ENCODE data around the gene LUC7L2. TPM values are rescaled to one million over a fixed set of nuclear protein-coding genes. Genes with fewer than 3 reads are reported as not detected.
A peak's percentile ranks its signal among the peaks of the same experiment; 100 is the strongest.

Gene LUC7L2
- total and polyA plus RNA-seq, 9 of the 15 experiments (the other 6 are each of a cell fraction or from before 2014, with no cell fraction given), result 56.1 to 207 (median 141) TPM

DNA sequence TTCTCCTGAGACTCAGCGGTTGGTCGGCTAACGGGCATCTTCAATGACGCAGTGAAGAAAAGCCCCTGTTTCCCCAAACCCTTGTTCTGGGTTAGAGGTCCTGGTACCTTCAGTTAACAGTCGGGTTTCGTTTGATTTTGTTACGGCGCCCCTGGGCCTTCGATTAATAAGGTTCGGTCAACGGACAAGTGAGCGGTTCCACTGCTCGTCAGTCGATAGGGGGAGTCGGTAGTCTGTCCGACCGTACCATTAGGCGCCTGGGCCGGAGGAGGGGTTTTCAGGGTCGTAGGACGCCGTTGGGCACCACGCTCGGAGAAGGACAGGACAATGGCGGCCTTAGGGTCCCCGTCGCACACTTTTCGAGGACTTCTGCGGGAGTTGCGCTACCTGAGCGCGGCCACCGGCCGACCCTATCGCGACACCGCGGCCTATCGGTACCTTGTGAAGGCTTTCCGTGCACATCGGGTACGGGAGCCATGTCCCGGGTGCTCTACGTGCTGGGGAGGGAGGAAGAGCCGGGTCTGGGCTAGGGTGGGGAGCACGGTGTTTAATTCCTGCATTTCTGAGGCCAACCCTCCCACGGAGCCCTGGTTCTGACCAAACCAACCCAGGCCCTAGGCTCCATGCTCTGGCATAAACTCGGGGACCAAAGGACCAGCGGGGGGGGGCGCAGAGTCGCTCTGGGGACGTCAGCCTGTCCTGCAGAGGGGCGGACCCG is 18.5 kb upstream of the LUC7L2 start, which contains the start of gene FMC1 (continued):
- TF ChIP-seq, protein P1, sequence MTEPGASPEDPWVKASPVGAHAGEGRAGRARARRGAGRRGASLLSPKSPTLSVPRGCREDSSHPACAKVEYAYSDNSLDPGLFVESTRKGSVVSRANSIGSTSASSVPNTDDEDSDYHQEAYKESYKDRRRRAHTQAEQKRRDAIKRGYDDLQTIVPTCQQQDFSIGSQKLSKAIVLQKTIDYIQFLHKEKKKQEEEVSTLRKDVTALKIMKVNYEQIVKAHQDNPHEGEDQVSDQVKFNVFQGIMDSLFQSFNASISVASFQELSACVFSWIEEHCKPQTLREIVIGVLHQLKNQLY (CRISPR knock-in tag; conservative IDR thresholded peaks at IDR 0.05), result peak in 1 of 2 experiments; percentile 93; a peak in 1 of 4 replicates
- TF ChIP-seq PYGO2 (tag; IDR thresholded peaks at IDR 0.05) (0 out of 2 replicates have a peak, but pooled peaks have one; percentile 6), LARP7 (IDR thresholded peaks at IDR 0.05) (no peak; the same call in 1 of the 2 replicates), IFI16 (CRISPR knock-in tag; IDR thresholded peaks at IDR 0.05) (no peak), ZFPM2 (CRISPR knock-in tag; IDR thresholded peaks at IDR 0.05) (peak; percentile 89; the same call in 1 of the 2 replicates), GTF2A2 (tag; IDR thresholded peaks at IDR 0.05) (0 out of 2 replicates have a peak, but pooled peaks have one; percentile 53), MAZ (CRISPR knock-in tag; conservative IDR thresholded peaks at IDR 0.05 in 1 of 2, IDR thresholded peaks at IDR 0.05 in 1 of 2) (peak; percentile 85 to 93), EZH2 (IDR thresholded peaks at IDR 0.05; ENCODE audit: borderline replicate concordance, low read depth, low read length) (no peak), ZFP1 (CRISPR knock-in tag; IDR thresholded peaks at IDR 0.05) (no peak), GABPB1 (CRISPR knock-in tag; IDR thresholded peaks at IDR 0.05) (peak; percentile 88), NCOA6 (IDR thresholded peaks at IDR 0.05) (no peak), ZBED1 (IDR thresholded peaks at IDR 0.05) (peak; percentile 100), ZNF41 (CRISPR knock-in tag; conservative IDR thresholded peaks at IDR 0.05) (no peak), FOXA3 (CRISPR knock-in tag; conservative IDR thresholded peaks at IDR 0.05 in 1 of 2, IDR thresholded peaks at IDR 0.05 in 1 of 2) (peak in 1 of 2 experiments; percentile 26; a peak in 1 of 4 replicates), ZBTB8A (IDR thresholded peaks at IDR 0.05; ENCODE audit: partially characterized antibody) (no peak), ZFX (CRISPR knock-in tag; IDR thresholded peaks at IDR 0.05) (peak; percentile 99), RBFOX2 (IDR thresholded peaks at IDR 0.05; ENCODE audit: low read depth, low read length) (peak; percentile 89), ZNF239 (CRISPR knock-in tag; IDR thresholded peaks at IDR 0.05) (no peak), RBM15 (IDR thresholded peaks at IDR 0.05; ENCODE audit: insufficient read depth, low read length) (no peak), NFATC3 (IDR thresholded peaks at IDR 0.05) (0 out of 2 replicates have a peak, but pooled peaks have one; percentile 7), HOXB6 (CRISPR knock-in tag; IDR thresholded peaks at IDR 0.05; ENCODE audit: borderline replicate concordance) (no peak), MAFF (IDR thresholded peaks at IDR 0.05; ENCODE audit: low read length) (peak; percentile 24; the same call in 1 of the 2 replicates), NCOR1 (IDR thresholded peaks at IDR 0.05) (peak; percentile 40)
- TF ChIP-seq, protein P2, sequence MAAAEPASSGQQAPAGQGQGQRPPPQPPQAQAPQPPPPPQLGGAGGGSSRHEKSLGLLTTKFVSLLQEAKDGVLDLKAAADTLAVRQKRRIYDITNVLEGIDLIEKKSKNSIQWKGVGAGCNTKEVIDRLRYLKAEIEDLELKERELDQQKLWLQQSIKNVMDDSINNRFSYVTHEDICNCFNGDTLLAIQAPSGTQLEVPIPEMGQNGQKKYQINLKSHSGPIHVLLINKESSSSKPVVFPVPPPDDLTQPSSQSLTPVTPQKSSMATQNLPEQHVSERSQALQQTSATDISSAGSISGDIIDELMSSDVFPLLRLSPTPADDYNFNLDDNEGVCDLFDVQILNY (CRISPR knock-in tag; IDR thresholded peaks at IDR 0.05), result peak; percentile 22; the same call in 1 of the 2 replicates
- TF ChIP-seq, protein P3, sequence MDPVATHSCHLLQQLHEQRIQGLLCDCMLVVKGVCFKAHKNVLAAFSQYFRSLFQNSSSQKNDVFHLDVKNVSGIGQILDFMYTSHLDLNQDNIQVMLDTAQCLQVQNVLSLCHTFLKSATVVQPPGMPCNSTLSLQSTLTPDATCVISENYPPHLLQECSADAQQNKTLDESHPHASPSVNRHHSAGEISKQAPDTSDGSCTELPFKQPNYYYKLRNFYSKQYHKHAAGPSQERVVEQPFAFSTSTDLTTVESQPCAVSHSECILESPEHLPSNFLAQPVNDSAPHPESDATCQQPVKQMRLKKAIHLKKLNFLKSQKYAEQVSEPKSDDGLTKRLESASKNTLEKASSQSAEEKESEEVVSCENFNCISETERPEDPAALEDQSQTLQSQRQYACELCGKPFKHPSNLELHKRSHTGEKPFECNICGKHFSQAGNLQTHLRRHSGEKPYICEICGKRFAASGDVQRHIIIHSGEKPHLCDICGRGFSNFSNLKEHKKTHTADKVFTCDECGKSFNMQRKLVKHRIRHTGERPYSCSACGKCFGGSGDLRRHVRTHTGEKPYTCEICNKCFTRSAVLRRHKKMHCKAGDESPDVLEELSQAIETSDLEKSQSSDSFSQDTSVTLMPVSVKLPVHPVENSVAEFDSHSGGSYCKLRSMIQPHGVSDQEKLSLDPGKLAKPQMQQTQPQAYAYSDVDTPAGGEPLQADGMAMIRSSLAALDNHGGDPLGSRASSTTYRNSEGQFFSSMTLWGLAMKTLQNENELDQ (CRISPR knock-in tag; IDR thresholded peaks at IDR 0.05; ENCODE audit: borderline replicate concordance), result peak; percentile 65; the same call in 1 of the 2 replicates
